GM21381 (cell line): ENCODE measurements around the gene ITGB2.
"Not testable (repeated sequence)": the region's sequence is repeated elsewhere in the genome, so short reads cannot be mapped to it uniquely, and the experiment has no call there.

Source experiments
- ATAC-seq: cut with Tn5 transposase; IDR thresholded peaks from one replicate; pipeline ENCODE4 v1.9.1; 2021; ENCODE audit warnings: mild to moderate bottlenecking, moderate library complexity; ENCODE audit not compliant: unreplicated experiment

Gene ITGB2

DNA sequence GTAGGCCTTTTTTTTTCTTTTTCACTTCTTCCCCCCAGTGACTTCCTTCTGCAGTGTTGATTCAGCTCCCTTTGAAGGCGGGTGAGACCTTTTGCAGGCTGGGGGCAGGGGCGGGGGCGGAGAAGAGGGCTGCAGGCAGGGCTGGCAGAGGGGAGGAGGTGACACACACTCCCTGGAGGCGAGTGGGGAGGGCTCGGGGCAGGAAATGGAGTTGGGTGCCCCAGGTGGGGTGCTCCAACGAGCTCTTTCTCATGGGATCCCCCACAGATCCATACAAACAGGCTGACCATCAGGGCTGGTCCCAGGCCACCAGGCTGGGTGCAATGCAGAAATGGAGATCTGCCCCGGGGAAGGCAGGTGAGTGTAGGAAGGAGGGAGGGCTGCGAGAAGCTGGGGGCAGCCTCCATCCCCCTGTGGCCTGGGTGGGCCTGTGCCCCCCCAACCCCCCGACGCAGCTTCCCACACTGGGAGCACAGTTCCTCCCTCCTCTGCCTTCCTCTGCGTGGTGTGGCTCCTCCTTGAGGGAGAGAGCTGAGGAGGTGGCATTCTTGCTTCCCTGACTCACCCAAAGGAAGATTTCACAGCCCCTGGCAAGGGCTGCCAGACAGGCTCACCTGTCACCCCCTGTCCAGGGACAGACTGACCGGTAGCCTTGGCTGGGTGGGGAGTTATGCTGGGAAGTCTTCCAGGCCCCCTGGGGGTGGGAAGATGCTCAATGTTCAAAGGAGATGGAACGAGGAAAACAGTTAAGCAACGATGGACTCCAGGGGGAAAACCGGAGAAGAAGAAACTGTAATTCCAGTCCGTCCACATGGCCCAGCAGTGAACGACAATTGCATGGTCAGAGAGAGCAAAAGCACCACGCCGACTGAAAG lies 7.1 kb upstream of the ITGB2 start:
- ATAC-seq: peak; percentile 31

DNA sequence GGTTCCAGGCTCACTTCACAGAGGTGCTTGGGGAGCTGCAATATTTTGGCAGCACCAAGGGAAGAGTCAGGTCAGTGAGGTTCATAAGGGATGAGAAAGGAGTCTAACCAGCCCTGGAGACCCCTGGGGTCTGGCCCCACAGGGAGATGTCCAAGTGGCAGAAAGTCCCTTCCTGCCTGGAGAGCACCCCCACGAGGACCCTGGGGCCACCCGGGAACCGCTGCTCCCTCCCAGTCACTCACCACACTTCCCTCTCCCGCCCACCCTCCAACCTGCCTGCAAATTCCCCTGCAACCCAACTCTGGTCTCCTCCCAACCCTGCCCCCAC lies 6.5 kb upstream of the ITGB2 start:
- no peak for ATAC-seq

DNA sequence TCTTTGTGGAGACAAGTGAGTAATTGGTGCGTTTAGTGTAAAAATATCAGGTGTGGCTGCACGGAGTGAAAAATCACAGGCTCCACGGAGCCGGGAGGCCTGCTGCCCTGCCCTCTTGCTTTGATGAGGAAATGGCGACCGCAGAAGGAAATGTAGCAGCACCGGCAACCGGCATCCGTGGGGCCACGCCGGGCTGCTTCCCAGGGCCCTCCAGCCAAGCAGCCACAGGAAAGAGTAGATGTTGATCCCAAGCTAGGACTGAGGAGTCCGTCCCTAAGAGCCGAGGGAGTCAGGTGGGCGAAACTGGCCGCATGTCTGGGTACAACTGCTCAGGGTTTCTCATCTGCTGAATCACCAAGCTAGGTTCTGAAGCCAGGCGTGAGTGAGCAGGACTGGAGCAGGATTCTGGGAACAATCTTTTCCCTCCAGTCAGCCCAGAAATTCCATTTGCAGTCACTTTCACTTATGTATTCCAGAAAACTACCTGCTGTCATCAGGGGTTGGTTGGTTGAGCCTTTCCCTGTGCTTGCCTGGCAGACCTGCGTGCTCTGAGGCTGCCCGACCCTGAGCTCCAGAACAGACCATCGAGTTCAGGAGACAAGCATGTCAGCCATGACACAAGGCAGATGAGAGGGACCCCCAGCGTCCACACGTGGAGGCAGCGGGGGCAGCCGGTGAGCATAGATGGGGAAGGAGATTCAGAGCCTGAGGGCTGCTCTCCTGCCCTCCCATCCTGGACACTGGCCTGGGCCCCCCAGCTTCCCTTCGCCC lies 5.8 kb upstream of the ITGB2 start:
- ATAC-seq: no peak

DNA sequence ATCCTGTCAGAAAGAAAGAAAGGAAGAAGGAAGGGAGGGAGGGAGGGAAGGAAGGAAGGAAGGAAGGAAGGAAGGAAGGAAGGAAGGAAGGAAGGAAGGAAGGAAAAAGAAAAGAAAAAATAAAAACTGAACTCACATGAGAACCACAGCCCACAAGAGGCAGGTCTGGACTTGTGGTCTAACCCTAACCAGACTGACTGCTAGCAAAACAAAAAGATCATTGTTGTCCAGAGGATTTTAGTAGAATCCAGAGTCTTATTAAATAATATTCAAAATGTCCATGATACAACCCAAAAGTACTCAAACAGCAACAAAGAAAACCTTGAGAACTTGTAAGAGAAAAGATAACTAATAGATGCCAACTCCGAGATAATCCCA lies 4.7 kb upstream of the ITGB2 start:
- ATAC-seq: no peak

DNA sequence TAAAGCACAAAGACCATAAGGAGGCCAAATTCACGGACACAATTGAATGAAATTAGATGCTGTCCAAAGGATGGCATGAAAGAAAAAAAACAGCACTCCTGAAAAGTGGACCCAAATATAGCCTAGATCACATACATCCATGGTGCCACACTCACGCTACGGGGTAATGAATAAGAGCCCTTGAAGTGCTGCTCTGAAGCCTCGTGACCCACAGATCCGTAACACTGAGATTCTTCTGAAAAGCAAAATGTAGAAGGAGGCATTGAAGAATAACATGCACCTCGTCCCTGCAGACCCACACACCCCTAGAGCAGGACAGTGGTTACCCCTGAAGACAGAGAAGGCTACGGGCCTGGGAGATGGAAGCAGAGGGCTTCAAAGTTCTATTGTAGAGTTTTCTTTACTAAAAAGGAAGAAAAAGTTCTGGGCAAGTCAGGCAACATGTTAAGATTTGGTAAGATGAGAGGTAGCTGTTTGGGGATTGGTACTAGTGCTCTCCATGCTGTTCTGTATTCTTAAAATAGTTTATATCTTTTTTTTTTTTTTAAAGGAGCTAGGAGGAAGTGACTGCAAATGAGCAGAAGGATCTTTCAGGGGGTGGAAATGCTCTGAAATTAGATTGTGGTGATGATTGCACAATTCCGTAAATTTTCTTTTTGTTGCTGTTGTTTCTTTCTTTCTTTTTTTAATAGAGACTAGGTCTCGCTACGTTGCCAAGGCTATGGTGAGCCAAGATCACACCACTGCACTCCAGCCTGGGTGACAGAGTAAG lies 4.1 kb upstream of the ITGB2 start:
- no peak for ATAC-seq

DNA sequence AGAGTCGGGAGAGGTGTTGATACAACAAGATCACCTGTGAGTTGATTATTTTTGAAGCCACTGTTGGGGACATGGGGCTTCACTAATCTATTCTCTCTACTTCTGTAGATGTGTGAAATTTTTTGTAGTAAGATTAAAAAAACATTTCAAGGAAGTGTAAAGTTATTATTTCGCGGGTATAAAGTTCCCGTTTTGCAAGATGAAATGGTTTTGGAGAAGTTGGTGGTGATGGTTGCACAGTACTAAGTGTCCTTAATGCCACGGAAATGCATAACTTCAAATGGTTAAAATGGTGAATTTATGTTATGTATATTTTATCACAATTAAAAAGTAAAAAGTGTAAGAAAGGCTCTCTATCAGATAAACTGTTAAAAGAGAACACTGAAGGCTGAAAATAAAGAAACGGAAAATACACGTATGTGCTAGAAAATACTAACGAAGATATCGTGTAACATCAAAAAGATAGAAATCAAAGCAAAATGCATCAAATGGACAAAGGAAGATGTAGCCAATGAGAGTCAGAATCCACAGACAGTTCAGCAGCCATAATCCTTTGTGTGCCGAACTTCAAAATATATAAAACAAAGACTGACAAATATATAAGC lies 2.9 kb upstream of the ITGB2 start:
- ATAC-seq: no peak

DNA sequence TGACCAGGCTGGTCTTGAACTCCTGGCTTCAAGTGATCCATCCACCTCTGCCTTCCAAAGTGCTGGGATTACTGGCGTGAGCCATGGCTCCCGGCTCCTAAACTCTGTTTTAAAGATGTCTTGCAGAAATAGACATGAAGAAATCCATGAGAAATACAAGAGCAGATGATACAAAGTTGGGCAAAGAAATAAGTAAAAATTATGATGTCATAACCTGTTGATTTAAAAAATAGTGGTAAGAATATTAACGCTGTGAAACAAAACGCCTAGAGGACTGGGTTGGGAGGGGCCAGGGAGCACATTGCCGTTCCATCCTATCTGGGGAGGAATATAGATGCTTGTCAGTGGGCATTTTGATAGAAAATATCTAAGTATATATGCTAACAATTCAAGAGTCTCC lies 1.2 kb upstream of the ITGB2 start:
- ATAC-seq: no peak

DNA sequence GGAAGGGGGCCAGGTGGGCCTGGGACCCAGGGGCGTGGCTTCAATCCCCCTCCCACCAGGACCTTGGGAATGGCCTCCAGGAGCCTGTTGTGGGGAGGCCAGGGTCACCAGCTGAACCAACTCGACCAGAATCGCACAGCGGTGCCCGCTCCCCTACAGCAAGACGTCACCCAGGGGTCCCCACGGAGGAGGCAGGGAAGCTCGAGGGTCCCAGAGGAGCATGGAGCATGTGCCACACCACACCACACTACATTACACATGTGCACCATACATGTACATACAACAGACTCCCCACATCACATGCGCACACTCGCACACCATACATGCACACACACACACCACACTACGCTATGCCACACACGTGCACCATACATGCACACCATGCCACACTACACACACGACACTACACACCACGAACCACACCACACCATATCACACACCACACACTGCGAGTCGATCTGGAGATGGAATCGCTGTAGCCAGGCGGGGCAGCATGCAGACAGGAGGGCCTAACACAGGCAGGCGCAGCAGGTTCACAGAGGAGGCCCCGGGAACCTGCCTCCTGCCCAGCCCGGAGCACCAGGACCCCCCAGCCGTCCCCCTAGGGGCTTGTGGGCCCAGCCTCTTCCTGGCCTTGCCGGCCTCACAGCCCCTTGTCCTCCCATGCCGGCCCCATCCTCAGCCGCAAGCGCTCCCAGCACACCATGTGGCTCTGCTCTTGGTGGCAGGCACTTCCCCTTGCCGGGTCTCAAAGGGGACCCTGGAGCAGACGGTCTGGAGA lies 596 bp downstream of the ITGB2 start:
- ATAC-seq: no peak

DNA sequence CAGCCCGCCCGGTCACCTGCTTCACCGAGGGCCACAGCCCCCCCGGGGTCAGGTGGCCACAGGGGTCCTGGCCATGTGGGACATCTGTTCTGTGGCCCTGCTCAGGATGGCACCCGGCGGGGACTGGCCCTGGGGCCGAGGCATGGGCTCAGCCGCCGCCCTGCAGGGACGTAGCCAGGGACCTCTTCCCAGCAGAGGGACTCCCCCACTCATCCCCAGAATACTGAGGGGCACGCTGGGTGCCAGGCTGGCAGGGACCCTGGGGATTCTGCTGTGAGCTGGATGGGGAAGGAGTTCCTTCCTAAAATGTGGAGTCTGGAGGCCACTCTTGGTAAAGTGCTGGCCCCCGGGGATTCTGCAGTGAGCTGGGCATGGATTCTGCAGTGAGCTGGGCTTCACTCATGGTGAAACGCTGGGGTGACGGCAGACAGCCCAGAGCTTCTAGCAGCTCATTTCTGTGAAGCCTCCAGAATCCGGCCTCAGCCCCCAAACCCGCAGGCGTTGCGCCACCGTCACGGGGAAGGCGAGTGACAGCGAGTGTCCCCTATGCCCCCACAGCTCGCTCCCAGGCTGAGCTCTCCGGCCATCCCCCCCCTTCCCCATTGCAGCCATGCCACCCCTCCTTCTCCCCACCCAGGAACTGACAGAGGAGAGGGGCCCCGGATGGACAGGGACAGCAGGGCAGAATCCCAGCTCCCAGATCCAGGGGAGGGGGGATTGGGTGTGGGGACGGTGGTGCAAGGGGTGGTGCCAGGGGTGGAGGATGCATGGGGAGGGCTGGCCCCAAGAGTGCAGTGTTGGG lies 1.4 kb downstream of the ITGB2 start:
- no peak for ATAC-seq

DNA sequence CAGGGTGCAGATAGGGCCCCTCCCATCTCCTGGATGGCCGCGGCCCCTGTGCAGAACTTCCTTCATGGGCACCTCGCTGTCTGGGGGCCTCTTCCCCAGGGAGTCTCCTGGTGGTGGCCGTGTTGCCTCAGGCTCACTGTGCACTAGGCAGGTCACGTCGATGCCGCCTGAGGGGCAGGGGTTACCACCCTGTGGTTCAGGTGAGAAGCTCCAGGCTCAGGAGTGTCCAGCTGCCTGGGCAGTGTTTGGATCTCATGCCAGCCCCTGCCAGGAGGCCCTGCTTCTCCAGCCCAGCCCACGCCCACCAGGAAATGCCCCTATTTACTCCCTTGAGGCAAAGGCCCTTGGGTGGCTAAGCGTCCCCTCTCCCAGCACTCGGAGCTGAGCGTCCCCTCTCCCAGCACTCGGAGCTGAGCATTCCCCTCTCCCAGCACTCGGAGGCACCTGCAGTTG lies 2.1 kb downstream of the ITGB2 start:
- no peak for ATAC-seq

DNA sequence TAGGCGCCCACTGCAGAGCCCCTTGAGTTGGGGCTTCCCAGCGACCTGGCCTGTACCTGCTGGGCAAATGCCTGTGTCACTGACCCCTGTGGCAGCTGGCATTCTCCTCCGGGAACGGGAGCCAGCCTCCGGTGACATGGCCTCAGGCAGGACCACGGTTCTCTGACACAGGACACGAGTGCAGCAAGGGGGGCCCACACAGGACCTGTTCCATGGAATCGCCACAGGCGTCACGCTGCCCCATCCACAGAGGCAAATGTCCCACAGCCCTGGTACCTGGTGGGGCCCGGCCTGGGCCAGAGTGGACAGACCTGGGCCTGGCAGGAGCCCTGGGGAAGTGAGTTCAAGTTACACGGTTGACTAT lies 2.6 kb downstream of the ITGB2 start:
- no peak for ATAC-seq

DNA sequence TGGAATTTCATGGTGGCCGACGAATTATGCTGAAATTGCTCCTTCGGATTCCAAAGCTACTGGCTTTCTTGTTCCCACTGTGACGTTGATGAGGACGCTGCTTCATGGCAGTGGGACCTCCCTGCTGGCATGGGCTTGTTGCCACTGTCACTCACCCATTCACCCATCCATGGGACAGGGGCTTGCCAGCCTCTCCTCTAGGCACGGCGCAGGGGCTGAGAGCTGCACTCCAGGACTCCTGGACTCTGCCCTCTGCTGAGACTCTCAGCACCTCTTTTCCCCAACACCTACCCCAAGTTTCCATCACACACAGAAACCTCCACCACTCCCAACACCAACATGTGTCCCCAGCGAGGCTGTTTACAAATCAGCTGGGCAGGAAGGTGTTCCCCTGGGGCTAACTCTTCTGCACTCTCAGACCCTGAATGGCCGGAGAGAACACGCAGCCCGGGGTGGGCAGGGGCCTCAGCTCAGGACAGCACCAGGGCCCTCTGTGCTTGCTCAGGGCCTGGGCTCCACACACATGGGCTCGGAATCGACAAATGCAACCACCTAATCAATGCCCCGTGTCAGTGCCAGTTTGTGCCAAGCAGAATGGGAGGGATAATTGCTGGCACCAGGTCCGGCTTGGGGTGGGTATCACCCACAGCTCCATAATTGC lies 3.1 kb downstream of the ITGB2 start:
- no peak for ATAC-seq

DNA sequence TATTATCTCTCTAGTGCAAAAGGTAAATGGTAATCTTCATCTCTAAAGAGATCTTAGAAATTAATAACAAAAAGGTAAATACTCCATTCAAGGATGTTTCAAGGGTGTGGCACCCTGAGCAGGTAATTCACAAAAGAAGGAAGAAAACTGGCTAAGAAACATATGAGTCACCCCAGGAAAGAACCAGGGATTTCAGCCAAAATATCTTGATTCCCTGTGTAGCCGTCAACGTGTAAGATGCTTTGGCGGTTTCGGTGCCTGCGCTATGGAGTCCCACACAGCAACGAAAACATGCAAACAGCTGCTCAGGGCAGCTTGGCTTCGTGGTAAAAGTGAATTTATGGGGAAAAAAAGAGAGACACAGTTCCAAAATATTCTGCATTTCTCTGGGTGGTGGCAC lies 3.7 kb downstream of the ITGB2 start:
- no peak for ATAC-seq

DNA sequence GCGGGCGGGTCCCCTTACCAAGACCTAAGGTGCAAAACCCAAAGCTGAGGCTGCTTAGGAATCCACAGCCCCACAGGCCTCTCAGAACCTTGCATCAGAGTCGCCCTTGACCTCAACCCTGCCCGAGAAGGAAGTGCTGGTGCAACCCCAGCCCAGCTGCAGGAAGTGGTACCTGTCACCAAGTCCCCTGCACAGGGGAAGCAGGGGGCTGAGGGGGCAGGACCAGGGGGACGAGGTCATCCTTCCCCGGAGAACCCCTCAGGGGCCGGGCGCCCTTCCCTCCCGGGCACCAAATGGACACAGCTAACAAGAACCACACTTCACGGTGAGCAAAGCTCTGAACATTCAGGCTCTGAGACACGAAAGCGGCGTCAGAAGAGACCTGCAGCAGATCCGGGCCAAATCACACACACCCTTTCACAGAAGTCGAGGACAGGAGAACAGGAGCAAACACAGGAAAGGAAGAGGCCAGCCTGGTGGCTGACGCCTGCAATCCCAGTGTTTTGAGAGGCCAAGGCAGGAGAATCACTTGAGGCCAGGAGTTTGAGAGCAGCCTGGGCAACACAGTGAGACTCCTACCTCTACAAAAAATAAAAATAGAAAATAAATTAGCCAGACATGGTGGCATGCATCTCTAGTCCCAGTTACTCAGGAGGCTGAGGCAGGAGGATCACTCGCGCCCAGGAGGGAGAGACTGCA lies 6.4 kb downstream of the ITGB2 start:
- ATAC-seq: peak; percentile 68

DNA sequence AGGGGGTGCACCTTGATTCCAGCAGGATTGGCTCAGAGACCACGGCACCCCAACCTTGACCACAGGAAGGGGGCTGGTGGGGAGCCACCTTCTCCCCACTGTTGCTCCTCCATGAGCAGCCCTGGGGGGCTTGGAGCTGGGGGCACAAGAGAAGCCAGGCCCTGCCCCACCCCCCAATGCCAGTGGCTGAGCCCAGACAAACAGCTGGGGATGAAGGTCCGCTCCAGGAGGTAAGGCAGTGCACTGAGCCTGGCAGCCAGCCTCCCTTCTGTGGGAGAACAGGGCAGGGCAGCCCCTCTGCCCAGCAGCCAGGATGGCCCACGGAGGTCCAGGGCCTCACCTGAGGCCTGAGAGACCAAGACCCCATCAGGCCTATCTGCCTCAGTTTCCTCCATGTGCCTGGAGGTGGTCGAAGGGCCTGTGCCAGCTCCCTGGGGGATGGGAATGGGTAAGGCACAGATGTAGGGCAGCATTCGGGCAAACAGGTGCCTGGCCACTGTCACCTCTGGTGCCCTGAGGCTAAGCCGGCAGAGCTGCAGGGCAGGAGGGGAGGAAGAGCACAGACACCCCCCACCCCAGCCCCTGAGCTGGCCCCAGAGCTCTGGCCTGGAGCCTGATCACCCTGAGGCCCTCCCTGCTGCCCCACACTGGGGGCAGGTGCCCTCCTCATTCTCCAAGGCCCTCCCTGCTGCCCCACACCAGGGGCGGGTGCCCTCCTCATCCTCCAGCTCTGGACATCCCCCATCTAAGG lies 7.1 kb downstream of the ITGB2 start:
- no peak for ATAC-seq

DNA sequence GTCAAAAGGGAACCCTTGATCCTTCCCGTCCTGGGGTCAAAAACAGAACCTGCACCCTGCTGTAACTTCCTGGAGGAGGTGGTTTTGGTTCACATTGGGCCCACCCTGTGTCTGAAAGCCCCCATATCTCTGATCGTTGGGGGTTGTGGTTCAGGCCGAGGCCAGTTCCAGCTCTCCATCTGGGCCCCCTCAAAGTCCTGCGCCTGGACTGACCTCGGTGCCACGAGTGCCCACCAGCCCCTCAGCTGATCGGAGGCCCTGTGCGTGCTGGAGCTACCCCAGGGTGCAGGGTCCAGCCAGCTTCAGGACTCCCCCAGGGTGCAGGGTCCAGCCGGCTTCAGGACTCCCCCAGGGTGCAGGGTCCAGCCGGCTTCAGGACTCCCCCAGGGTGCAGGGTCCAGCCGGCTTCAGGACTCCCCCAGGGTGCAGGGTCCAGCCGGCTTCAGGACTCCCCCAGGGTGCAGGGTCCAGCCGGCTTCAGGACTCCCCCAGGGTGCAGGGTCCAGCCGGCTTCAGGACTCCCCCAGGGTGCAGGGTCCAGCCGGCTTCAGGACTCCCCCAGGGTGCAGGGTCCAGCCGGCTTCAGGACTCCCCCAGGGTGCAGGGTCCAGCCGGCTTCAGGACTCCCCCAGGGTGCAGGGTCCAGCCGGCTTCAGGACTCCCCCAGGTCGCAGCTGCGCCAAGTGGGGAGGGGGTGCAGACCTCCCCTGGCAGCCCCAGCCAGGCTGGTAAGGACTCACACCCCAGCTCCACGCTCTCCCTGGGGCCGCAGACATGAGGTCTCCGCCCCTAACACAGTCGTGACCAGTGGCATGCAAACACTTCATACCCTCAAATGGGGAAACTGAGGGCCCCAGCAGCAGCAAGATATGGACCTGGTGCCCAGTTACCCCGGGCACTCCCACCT lies 7.9 kb downstream of the ITGB2 start:
- ATAC-seq: not testable (repeated sequence)

DNA sequence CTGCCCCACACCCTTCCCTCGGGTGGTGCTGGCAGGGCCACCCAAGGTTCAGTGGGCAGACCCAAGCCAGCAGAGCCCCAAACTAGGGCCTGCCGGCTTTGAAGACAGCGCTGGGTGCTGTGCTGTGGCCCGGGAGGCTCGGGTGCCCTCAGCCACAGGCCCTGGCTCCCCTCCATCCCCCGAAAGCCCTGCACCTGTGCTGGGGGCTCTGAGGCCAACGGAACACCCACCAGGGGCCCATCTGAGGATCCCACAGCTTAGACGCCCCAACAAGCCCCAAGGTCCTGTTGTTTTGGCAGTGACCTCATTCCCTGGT lies 8.6 kb downstream of the ITGB2 start:
- no peak for ATAC-seq
